T-cell (primary cell): ENCODE data around the gene PSORS1C2. TPM values are rescaled to one million over a fixed set of nuclear protein-coding genes. Genes with fewer than 3 reads are reported as not detected.

ENCODE experiments used
- ATAC-seq, 4 experiments: fragments of 200-7000 bp in 3 of 4; fragments of 150-1000 bp in 1 of 4; cut with Tn5 transposase; replicated peaks in 1 of 4; 1 replicate in 3 of 4; 2 replicates in 1 of 4; pipeline ENCODE4 v1.10.0; 2021; ENCODE audit warnings: moderate library complexity in 3 of 4, mild to moderate bottlenecking in 2 of 4, moderate number of reproducible peaks in 1 of 4
- CTCF ChIA-PET, 2 donors: fragments of 300-600 bp; sonication (Branson Sonifier 250); formaldehyde crosslinking; loops; one replicate each; lab custom pipeline; 2022; ENCODE audit warnings: antibody characterized with exemption in 2 of 2; lab: Charles Lee
- POLR2A ChIA-PET, 2 donors: fragments of 300-600 bp; sonication (Branson Sonifier 250); formaldehyde crosslinking; loops; one replicate each; lab custom pipeline; 2022; ENCODE audit warnings: antibody characterized with exemption in 2 of 2; lab: Charles Lee
- DNase-seq, 35 experiments: peaks; one replicate each; pipeline versions ENCODE4 v3.0.0 to v3.0.0-alpha.2; 2013 to 2023
- H3K27ac ChIP-seq: one replicate; pipeline ENCODE4 v1.5.1; 2013; ENCODE audit warnings: low read length
- H3K27me3 ChIP-seq, 2 experiments: replicated peaks in 1 of 2; 1 replicate in 1 of 2; 2 replicates in 1 of 2; pipeline versions ENCODE4 v1.6.1 to v1.7.0; 2013; ENCODE audit warnings: low read length in 1 of 2, mixed read lengths in 1 of 2; ENCODE audit not compliant: control insufficient read depth in 2 of 2, insufficient read depth in 2 of 2; ENCODE audit errors: extremely low read depth in 1 of 2
- H3K36me3 ChIP-seq, 2 donors: 1 replicate in 1 of 2; 2 replicates in 1 of 2; pipeline versions ENCODE4 v1.6.1 to v1.7.0; 2013; ENCODE audit warnings: low read length in 1 of 2; ENCODE audit not compliant: control insufficient read depth in 2 of 2, insufficient read depth in 1 of 2; ENCODE audit errors: extremely low read depth in 1 of 2
- H3K4me1 ChIP-seq, 2 experiments: 1 replicate in 1 of 2; 2 replicates in 1 of 2; pipeline versions ENCODE4 v1.6.1 to v1.7.0; 2013; ENCODE audit warnings: low read length in 2 of 2, mixed read lengths in 1 of 2; ENCODE audit not compliant: insufficient read depth in 2 of 2, control insufficient read depth in 1 of 2; ENCODE audit errors: extremely low read depth in 1 of 2
- H3K4me3 ChIP-seq, 2 donors: 1 replicate in 1 of 2; 2 replicates in 1 of 2; pipeline versions ENCODE4 v1.5.1 to v1.7.0; 2013; ENCODE audit warnings: mild to moderate bottlenecking in 2 of 2, low read length in 1 of 2, moderate library complexity in 1 of 2; ENCODE audit not compliant: control insufficient read depth in 1 of 2; ENCODE audit errors: extremely low read depth in 1 of 2
- H3K9me3 ChIP-seq: 2 replicates; pipeline ENCODE4 v1.7.0; 2013
- H3K27ac Mint-ChIP-seq, 2 donors: one replicate each; pipeline ENCODE4 v1.8.0; 2020 to 2021; ENCODE audit warnings: mild to moderate bottlenecking in 2 of 2, mixed read lengths in 2 of 2
- H3K27me3 Mint-ChIP-seq, 2 donors: one replicate each; pipeline ENCODE4 v1.8.0; 2021 to 2022; ENCODE audit warnings: mixed read lengths in 2 of 2
- H3K36me3 Mint-ChIP-seq: one replicate; pipeline ENCODE4 v1.8.0; 2021; ENCODE audit warnings: mixed read lengths
- H3K4me1 Mint-ChIP-seq, 3 donors: one replicate each; pipeline ENCODE4 v1.8.0; 2020 to 2022; ENCODE audit warnings: mixed read lengths in 3 of 3, mild to moderate bottlenecking in 1 of 3
- H3K4me3 Mint-ChIP-seq, 3 donors: one replicate each; pipeline ENCODE4 v1.8.0; 2020 to 2022; ENCODE audit warnings: mild to moderate bottlenecking in 3 of 3, mixed read lengths in 3 of 3, moderate library complexity in 3 of 3
- H3K9me3 Mint-ChIP-seq, 3 donors: one replicate each; pipeline ENCODE4 v1.8.0; 2020 to 2022; ENCODE audit warnings: mixed read lengths in 3 of 3
- WGBS: methylation state at CpG from one replicate; pipeline ENCODE4 v1.1.5; 2013; ENCODE audit warnings: missing lambda C conversion rate; ENCODE audit not compliant: insufficient coverage; 5-methylcytosine and 5-hydroxymethylcytosine counted together
- total RNA-seq, 35 experiments: library from RNA in 6 of 35; stranded (reverse) in 6 of 35; fragments of 120-200 nt in 1 of 35; gene quantifications; one replicate each; pipeline versions ENCODE4 v1.2.1 to v1.2.4 and lab custom pipeline; 2013 to 2026

Gene PSORS1C2
- total RNA-seq, 5 donors from 2014 or later (not counting 1 experiment from before 2014, with no cell fraction given), result not detected

DNA sequence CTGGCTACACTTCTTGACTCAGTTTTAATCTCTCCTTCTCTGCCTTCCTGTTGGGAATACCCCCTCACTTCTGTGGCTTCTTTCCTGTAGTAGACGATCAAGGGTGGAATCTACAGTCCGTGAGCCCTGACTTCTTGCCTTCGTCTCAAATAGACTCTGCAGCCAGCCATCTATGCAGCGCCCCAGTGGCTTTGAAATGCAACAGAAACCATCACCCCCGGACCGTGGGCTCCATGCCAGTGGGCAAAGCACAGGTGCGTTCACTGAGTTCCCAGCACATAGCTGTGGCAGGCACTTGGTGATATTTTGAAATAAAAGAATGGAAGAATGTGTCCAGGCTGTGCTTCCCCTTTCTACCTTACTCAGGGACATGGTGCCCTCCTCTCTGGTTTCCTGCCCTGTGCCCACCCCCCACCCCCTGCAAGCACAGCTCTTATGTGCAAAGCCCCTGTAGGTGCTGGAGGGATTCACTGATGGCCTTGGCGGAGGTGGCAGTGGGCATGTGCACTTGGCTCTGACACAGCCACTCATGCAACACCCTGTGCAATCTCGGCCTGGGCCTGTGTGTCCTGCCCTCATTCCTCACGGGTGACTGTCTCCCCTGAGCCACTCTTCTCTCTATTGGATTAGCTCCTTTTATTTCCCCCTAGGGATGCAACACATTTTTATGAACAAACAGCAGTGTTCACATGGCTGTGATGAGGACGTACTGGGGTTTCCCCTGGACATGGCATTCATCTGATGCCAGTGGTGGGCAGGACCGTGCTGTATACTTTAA is 13.1 kb downstream of the PSORS1C2 start:
- ChIA-PET CTCF (interaction anchor here in 1 of 2 donors (0.6 kb wide), 2 partner anchors 256 to 724 kb away, joined by 3 to 5 read pairs; no protein-coding TSS in a partner anchor), POLR2A (no interaction called here)
- Mint-ChIP-seq H3K4me3 (no peak overlapping the region), H3K36me3 (no peaks in the 10 kb centered on the region), H3K27ac (no peak overlapping the region), H3K9me3 (no peaks in the 10 kb centered on the region), H3K27me3 (peaks cover 5 to 10% of the 10 kb centered on the region in 2 donors), H3K4me1 (peaks cover 6% of the 10 kb centered on the region in 3 donors)
- no peak overlapping the region for H3K27ac ChIP-seq
- WGBS, result 67% methylated on average over 10 of the region's 12 CpGs
- H3K9me3 ChIP-seq, result no peaks in the 10 kb centered on the region
- DNase-seq, result no peak
- H3K4me3 ChIP-seq, result no peak overlapping the region
- peaks cover 0 to 23% of the 10 kb centered on the region in 2 experiments for H3K27me3 ChIP-seq
- no peak for ATAC-seq
- H3K36me3 ChIP-seq, result no peaks in the 10 kb centered on the region
- H3K4me1 ChIP-seq, result peaks cover 0 to 3% of the 10 kb centered on the region in 2 experiments

DNA sequence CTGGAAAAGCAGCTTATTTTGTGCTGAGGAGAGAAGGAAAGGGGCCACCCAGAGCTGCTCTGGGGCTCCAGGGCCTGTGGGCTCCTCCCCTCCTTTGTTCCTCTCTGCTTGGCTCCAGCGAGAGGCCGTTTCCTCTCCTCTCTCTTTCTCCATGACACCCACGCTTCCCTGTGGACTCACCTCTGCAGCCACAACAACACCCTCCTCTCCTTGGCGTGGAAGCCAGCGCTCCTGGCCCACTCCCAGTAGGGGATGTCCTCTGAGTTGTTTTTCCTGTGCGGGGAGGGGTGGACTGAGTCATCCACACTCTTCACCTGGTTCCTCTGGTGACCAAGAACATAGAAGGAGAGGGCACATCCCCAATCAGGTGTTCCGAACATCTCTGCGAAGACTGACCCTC is 13.7 kb downstream of the PSORS1C2 start:
- Histone ChIP-seq H3K27ac (no peak overlapping the region), H3K4me3 (no peak overlapping the region), H3K4me1 (peaks cover 0 to 3% of the 10 kb centered on the region in 2 experiments), H3K27me3 (peaks cover 0 to 28% of the 10 kb centered on the region in 2 experiments), H3K36me3 (no peaks in the 10 kb centered on the region), H3K9me3 (no peaks in the 10 kb centered on the region)
- no peak for ATAC-seq
- Mint-ChIP-seq H3K4me3 (no peak overlapping the region), H3K36me3 (no peaks in the 10 kb centered on the region), H3K4me1 (peaks cover 6% of the 10 kb centered on the region in 3 donors), H3K9me3 (no peaks in the 10 kb centered on the region), H3K27me3 (peaks cover 5 to 10% of the 10 kb centered on the region in 2 donors), H3K27ac (no peak overlapping the region)
- ChIA-PET POLR2A (no interaction called here), CTCF (interaction anchor here (0.6 to 1.0 kb wide), 3 partner anchors 10 to 433 kb away, joined by 3 to 4 read pairs (median 3); no protein-coding TSS in a partner anchor)
- no peak for DNase-seq
- 83% methylated on average over 1 of the region's 8 CpGs for WGBS

DNA sequence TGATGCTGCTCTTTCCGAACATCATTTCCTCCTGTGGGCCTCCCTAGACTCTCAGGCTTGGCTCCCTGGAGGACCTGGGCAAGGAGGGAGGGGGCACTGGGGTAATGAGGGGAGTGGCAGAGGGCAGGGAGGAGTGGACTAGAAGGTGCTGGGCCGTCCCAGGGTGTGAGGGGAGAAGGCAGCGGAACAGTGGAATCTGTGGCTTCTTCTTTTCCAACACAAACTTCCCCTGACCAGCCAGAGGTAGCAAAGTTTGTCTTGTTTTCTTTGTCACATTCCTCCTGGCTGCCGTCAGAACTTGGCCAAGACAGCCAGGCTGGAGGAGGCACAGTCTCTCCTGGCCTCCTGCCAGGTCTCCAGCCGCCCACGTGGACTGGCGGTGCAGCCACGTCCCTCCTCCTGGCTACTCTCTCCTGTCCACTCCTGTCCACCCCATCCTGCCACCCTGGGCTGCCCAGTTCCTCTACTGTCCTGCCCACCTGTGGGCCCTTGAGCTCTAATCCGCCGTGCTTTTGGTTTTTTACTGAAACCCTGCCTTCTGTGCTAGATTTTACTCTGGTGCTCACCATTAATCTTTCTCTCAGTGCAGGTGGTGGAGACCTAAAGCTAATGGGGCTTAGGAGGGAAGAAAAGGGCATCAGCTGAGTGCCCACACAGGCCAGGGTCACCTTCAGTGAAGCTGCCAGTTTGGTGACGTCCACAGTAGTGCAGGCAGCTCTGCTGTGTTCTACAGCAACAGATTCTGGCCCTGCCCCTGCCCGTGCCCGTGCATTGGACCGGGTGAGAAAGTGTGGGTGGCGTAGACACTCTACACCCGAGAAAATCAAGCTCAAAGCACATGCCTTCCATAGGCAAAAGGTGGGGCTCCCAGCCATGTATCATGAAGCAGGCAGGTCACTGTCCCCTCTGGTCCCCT is 15.8 kb downstream of the PSORS1C2 start:
- H3K4me3 Mint-ChIP-seq, result no peak overlapping the region

DNA sequence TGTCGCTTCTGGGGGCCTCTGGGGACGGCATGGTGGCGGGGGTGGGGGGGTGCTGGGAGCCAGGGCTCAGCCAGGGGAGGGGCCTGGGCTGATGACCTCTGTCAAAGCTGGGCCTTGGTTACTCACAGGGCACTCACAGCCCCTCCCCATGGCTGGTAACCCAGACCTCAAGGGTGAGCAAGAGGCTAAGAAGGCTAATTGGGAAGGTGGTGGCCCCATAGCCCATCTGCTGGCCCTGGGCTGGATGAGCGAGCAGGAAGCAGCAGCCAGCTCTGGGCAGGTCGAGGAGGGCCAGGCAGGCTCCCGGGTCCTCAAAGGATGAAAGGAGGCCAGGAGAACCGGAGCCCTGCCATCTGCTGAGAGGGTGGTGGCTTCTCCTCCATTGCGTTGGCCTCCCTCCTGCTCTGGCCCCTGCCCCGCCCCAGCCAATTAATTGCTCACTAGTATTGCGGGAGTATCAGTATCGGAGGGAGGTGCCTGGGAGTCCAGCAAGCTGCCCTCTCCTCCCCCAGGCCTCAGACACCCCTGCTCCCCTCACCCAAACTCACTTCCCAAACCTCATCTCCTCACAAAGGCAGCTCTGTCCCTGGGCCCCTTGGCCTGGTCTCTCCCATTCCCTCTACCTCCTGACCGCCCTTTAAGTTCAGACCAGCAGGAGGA is 17.6 kb downstream of the PSORS1C2 start:
- H3K4me1 ChIP-seq, result no peaks in the 10 kb centered on the region
- no peaks in the 10 kb centered on the region for H3K36me3 ChIP-seq
- 80% methylated on average over 7 of the region's 12 CpGs for WGBS
- ATAC-seq (no peak), DNase-seq (no peak)
- H3K4me3 ChIP-seq, result no peak overlapping the region
- peaks cover 0 to 32% of the 10 kb centered on the region in 2 experiments for H3K27me3 ChIP-seq
- Mint-ChIP-seq H3K4me3 (no peak overlapping the region), H3K9me3 (no peaks in the 10 kb centered on the region), H3K36me3 (no peaks in the 10 kb centered on the region), H3K27ac (no peak overlapping the region), H3K4me1 (no peaks in the 10 kb centered on the region), H3K27me3 (peaks cover 0 to 11% of the 10 kb centered on the region in 2 donors)
- no peaks in the 10 kb centered on the region for H3K9me3 ChIP-seq
- ChIA-PET POLR2A (no interaction called here), CTCF (interaction anchor here in 1 of 2 donors (0.5 kb wide), 1 partner anchor 16 kb away, joined by 3 read pairs; no protein-coding TSS in a partner anchor)
- H3K27ac ChIP-seq, result no peak overlapping the region

More for the DNA sequence above, 15.8 kb downstream of the PSORS1C2 start:
- CTCF ChIA-PET, result no interaction called here
- Histone ChIP-seq H3K4me1 (peaks cover 0 to 3% of the 10 kb centered on the region in 2 experiments), H3K27me3 (peaks cover 0 to 32% of the 10 kb centered on the region in 2 experiments), H3K36me3 (no peaks in the 10 kb centered on the region), H3K27ac (no peak overlapping the region), H3K9me3 (no peaks in the 10 kb centered on the region), H3K4me3 (no peak overlapping the region)
- Mint-ChIP-seq H3K4me1 (peaks cover 3 to 4% (median 4%) of the 10 kb centered on the region in 3 donors), H3K27ac (no peak overlapping the region), H3K9me3 (no peaks in the 10 kb centered on the region), H3K36me3 (no peaks in the 10 kb centered on the region), H3K27me3 (peaks cover 2 to 9% of the 10 kb centered on the region in 2 donors)
- 65% methylated on average over 10 of the region's 16 CpGs for WGBS
- DNase-seq, result no peak
- ATAC-seq, result no peak
- POLR2A ChIA-PET, result no interaction called here

DNA sequence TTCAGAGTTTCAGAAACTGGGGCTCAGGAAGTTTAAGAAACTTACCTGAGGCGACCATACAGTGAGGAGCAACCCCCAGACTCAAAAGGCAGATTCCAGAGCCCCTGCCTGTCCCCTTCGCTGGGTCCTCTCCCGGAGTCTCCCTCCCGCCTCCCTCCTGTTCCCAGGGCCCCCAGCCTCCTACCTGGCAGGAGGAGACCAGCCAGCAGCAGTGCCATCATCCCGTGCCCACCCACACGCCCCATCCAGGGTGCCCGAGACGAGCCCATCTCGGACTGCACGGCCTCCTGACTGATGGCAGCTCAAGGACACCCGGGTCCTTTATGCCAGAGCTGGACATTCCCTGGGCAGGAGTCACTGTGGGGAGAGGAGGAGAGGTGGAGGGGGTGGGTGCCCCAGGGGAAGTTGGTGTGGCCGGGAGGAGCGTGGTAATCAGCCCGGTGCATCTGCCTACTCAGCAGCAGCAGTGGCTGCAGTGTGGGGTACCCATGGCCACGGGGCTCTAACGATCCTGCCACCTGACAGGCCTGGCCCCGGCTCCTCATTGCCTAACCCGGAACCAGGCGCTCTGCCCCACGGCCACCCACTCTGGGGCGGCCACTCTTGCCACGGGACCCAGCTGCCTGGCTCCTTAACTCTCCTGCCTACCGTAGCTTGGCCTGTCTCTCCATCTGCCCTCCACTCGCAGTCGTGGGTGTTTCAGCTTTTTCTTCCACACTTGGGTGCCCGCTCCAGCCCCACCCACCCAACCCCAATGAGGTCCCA is 18.5 kb downstream of the PSORS1C2 start, which contains the start of gene CDSN:
Gene CDSN, minus strand, starts transcription at position 296 of the 765 bp plus-strand sequence. Its CDS starts 27 bp downstream, at position 269.
- ChIA-PET POLR2A (no interaction called here), CTCF (no interaction called here)
- no peaks in the 10 kb centered on the region for H3K36me3 ChIP-seq
- no peak within 1 kb of the TSS for H3K27ac Mint-ChIP-seq
- H3K36me3 Mint-ChIP-seq, result no peaks in the 10 kb centered on the region
- H3K9me3 Mint-ChIP-seq, result no peaks in the 10 kb centered on the region
- WGBS, result 71% methylated on average over 20 of the region's 26 CpGs
- peaks cover 0 to 4% (median under 1%) of the 10 kb centered on the region in 3 donors for H3K4me1 Mint-ChIP-seq
- peaks cover 0 to 36% of the 10 kb centered on the region in 2 experiments for H3K27me3 ChIP-seq
- DNase-seq (no peak), ATAC-seq (no peak)
- H3K4me1 ChIP-seq, result no peaks in the 10 kb centered on the region
- peaks cover 7 to 19% of the 10 kb centered on the region in 2 donors for H3K27me3 Mint-ChIP-seq
- no peak within 1 kb of the TSS for H3K4me3 Mint-ChIP-seq
- no peak within 1 kb of the TSS for H3K4me3 ChIP-seq
- H3K27ac ChIP-seq, result no peak within 1 kb of the TSS
- H3K9me3 ChIP-seq, result no peaks in the 10 kb centered on the region
